GM12801 (cell line): ENCODE data around the gene OR4K1.

Source experiments
- TF ChIP-seq, protein P1 (sequence below): IDR thresholded peaks from one replicate; pipeline ENCODE4 v1.5.1; 2011; ENCODE audit warnings: control low read depth; ENCODE audit not compliant: insufficient read length; ENCODE audit errors: extremely low read depth

The OR4K1 gene

DNA sequence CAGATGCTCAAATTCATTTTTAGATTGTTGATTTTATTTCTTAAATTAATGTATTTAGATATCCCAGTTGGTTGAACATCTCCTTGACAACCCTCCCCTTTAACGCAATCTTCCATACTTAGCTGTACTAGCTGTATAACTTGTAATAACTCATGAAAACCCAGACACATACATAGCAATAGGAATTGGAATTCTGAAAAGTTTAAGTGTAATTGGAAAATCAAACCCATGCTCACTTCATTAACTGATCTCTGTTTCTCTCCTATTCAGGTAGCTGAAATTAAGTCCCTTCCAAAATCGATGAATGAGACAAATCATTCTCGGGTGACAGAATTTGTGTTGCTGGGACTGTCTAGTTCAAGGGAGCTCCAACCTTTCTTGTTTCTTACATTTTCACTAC is 44.6 kb downstream of the OR4K1 start, which contains the start of gene OR4K15:
OR4K15 (plus strand) TSS at position 301 of the 400 bp plus-strand sequence; CDS start at position 301, 0 bp downstream.
- TF ChIP-seq, protein P1, sequence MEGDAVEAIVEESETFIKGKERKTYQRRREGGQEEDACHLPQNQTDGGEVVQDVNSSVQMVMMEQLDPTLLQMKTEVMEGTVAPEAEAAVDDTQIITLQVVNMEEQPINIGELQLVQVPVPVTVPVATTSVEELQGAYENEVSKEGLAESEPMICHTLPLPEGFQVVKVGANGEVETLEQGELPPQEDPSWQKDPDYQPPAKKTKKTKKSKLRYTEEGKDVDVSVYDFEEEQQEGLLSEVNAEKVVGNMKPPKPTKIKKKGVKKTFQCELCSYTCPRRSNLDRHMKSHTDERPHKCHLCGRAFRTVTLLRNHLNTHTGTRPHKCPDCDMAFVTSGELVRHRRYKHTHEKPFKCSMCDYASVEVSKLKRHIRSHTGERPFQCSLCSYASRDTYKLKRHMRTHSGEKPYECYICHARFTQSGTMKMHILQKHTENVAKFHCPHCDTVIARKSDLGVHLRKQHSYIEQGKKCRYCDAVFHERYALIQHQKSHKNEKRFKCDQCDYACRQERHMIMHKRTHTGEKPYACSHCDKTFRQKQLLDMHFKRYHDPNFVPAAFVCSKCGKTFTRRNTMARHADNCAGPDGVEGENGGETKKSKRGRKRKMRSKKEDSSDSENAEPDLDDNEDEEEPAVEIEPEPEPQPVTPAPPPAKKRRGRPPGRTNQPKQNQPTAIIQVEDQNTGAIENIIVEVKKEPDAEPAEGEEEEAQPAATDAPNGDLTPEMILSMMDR: no peak
